GM12878 (cell line): ENCODE data around the gene DIPK1A. TPM values are rescaled to one million over a fixed set of nuclear protein-coding genes. Genes with fewer than 3 reads are reported as not detected.

Experiments
- ATAC-seq: fragments of 200-7000 bp; cut with Tn5 transposase; 3 replicates; pipeline ENCODE4 v1.9.1; 2020; ENCODE audit warnings: mild to moderate bottlenecking, moderate library complexity
- BruUV-seq: library from RNA; stranded (reverse); fragments of 400-500 nt; replicated peaks from 2 replicates; lab custom pipeline; 2021; lab: Mats Ljungman, UMichigan
- CTCF ChIA-PET: fragments of 300-600 bp; sonication (Branson Sonifier 250); formaldehyde crosslinking; extraction: SDS; loops from one replicate; lab custom pipeline; 2021; ENCODE audit warnings: inconsistent platforms; lab: Yijun Ruan, JAX
- POLR2A ChIA-PET: fragments of 350-600 bp; formaldehyde crosslinking; extraction: SDS; loops from one replicate; lab custom pipeline; 2021; ENCODE audit warnings: inconsistent platforms; lab: Charles Lee
- RAD21 ChIA-PET: fragments of 300-600 bp; sonication (Branson Sonifier 250); formaldehyde crosslinking; loops from one replicate; lab custom pipeline; 2023; ENCODE audit warnings: antibody characterized with exemption; ENCODE audit not compliant: unreplicated experiment; lab: Charles Lee
- SMC1A ChIA-PET: fragments of 300-600 bp; sonication (Branson Sonifier 250); formaldehyde crosslinking; loops from one replicate; lab custom pipeline; 2023; ENCODE audit not compliant: unreplicated experiment, uncharacterized antibody; lab: Charles Lee
- DNase-seq: peaks from one replicate; pipeline ENCODE4 v3.0.0-alpha.2; 2011; ENCODE audit warnings: low read depth, low spot score
- FAIRE-seq: peaks from 3 replicates; lab custom pipeline; 2011; peaks lifted over from hg19 to GRCh38; lab: Jason Lieb, UNC
- H2AFZ ChIP-seq: 2 replicates; pipeline ENCODE4 v1.6.0; 2011; ENCODE audit warnings: low read depth, low read length, control low read depth; ENCODE audit not compliant: control insufficient read depth
- H3K27ac ChIP-seq: 2 replicates; pipeline ENCODE4 v1.5.1; 2011; ENCODE audit warnings: control low read depth; ENCODE audit not compliant: control insufficient read depth, insufficient read depth
- H3K27me3 ChIP-seq, 2 experiments: replicated peaks in 1 of 2; 2 replicates each; pipeline versions ENCODE4 v1.6.0 to v1.6.1; 2011; ENCODE audit warnings: low read length in 1 of 2; ENCODE audit not compliant: control insufficient read depth in 2 of 2, insufficient read depth in 2 of 2
- H3K36me3 ChIP-seq, 2 experiments: 2 replicates each; pipeline ENCODE4 v1.5.1; 2011; ENCODE audit warnings: low read length in 1 of 2; ENCODE audit not compliant: control insufficient read depth in 2 of 2, insufficient read depth in 2 of 2
- H3K4me1 ChIP-seq: 2 replicates; pipeline ENCODE4 v1.6.1; 2011; ENCODE audit warnings: mild to moderate bottlenecking, low read length, moderate library complexity, mixed read lengths; ENCODE audit not compliant: control insufficient read depth, insufficient read depth
- H3K4me2 ChIP-seq: 2 replicates; pipeline ENCODE4 v1.6.0; 2011; ENCODE audit warnings: control low read depth; ENCODE audit not compliant: control insufficient read depth, insufficient read depth
- H3K4me3 ChIP-seq: fragments of 200-600 bp; sonication (generic); 2 replicates; pipeline ENCODE4 v1.5.1; 2016
- H3K79me2 ChIP-seq: 2 replicates; pipeline ENCODE4 v1.6.0; 2011; ENCODE audit warnings: low read length; ENCODE audit not compliant: control insufficient read depth, insufficient read depth
- H3K9ac ChIP-seq: 2 replicates; pipeline ENCODE4 v1.8.0; 2011; ENCODE audit warnings: low read length, control low read depth, mixed read lengths; ENCODE audit not compliant: control insufficient read depth, insufficient read depth
- H3K9me3 ChIP-seq: replicated peaks from 3 replicates; pipeline ENCODE4 v1.5.1; 2011; ENCODE audit warnings: mild to moderate bottlenecking, low read length; ENCODE audit not compliant: control insufficient read depth, insufficient read depth
- H4K20me1 ChIP-seq: 2 replicates; pipeline ENCODE4 v1.6.0; 2011; ENCODE audit not compliant: control insufficient read depth, insufficient read depth
- CBX5 ChIP-seq: sonication (generic); IDR thresholded peaks from 2 replicates; pipeline ENCODE4 v1.6.1; 2016; ENCODE audit warnings: low read depth, moderate library complexity, mild to moderate bottlenecking, inconsistent platforms
- IKZF2 ChIP-seq, 2 experiments: fragments of 450-650 bp; IDR thresholded peaks; 2 replicates each; pipeline ENCODE4 v1.6.1; 2017; ENCODE audit warnings: mild to moderate bottlenecking in 2 of 2, moderate library complexity in 2 of 2
- RFX5 ChIP-seq: IDR thresholded peaks from 2 replicates; pipeline ENCODE4 v1.6.1; 2011; ENCODE audit warnings: low read depth, low read length, improper control_type of control experiment
- WGBS: methylation state at CpG from one replicate; pipeline ENCODE4 v1.1.6; 2016; ENCODE audit warnings: low lambda C conversion rate; ENCODE audit not compliant: insufficient replicate concordance, insufficient coverage; ENCODE audit errors: missing lambda C conversion rate; 5-methylcytosine and 5-hydroxymethylcytosine counted together
- in situ Hi-C: fragments of 300-500 bp; cut with MboI; formaldehyde crosslinking; loops from 9 replicates; pipeline ENCODE4 v1.14.3; 2018; ENCODE audit warnings: mixed read lengths
- intact Hi-C: fragments of 100-400 bp; cut with micrococcal nuclease; formaldehyde crosslinking; loops from one replicate; pipeline ENCODE4 v1.14.2; 2022; ENCODE audit not compliant: unreplicated experiment
- polyA plus RNA-seq, 11 experiments: library from polyadenylated mRNA; depleted of rRNA in 4 of 11; unstranded in 6 of 11; stranded (reverse) in 5 of 11; fragments of >200 nt; fragmentation: Nextera tagmentation in 4 of 11; fragmentation: Illumina TruSeq in 1 of 11; extraction: Ambion mirVana in 4 of 11; extraction: Trizol in 1 of 11; gene quantifications; 1 replicate in 1 of 11; 2 replicates in 10 of 11; pipeline versions ENCODE4 v1.2.1 to v1.2.3, GENCODE V29; 2011 to 2016; ENCODE audit warnings: inconsistent platforms in 2 of 11, missing spikeins in 2 of 11, low read depth in 1 of 11
- total RNA-seq, 4 experiments: library from RNA; depleted of rRNA in 3 of 4; stranded (reverse); fragments of >200 nt in 3 of 4; fragmentation: Illumina TruSeq in 1 of 4; extraction: Trizol in 1 of 4; gene quantifications; 2 replicates each; pipeline versions ENCODE4 v1.2.1 to v1.2.3, GENCODE V29; 2013 to 2021
- TF ChIP-seq, protein P1 (sequence below): fragments of 150-350 bp; IDR thresholded peaks from 2 replicates; pipeline ENCODE4 v1.6.1; 2016; ENCODE audit warnings: low read depth, low read length
- TF ChIP-seq, protein P2 (sequence below): fragments of 450-650 bp; IDR thresholded peaks from 2 replicates; pipeline ENCODE4 v1.6.1; 2016; ENCODE audit warnings: mild to moderate bottlenecking
- TF ChIP-seq, protein P3 (sequence below): IDR thresholded peaks from 2 replicates; pipeline ENCODE4 v1.6.1; 2012; ENCODE audit warnings: low read depth, low read length, improper control_type of control experiment

Gene DIPK1A
- total and polyA plus RNA-seq, 10 of the 15 experiments (the other 5 are each of a cell fraction or from before 2014, with no cell fraction given), result 4.9 to 15.0 (median 9.7) TPM

GRCh38 chr1:92901126-92901525, 60.1 kb downstream of the DIPK1A start:
- no peak overlapping the region for H2AFZ ChIP-seq
- peaks cover 6% of the 10 kb centered on the region; the same call in 2 of the 3 replicates for H3K9me3 ChIP-seq
- intact Hi-C loops (no loop called here), in situ Hi-C loops (no loop called here)
- POLR2A ChIA-PET, result no interaction called here
- H3K27ac ChIP-seq, result no peak overlapping the region
- H3K36me3 ChIP-seq, result peaks cover 4 to 5% of the 10 kb centered on the region in 2 experiments; a peak in 2 of 4 replicates
- H3K27me3 ChIP-seq, result no peaks in the 10 kb centered on the region
- 91% methylated on average over 1 of the region's 1 CpG for WGBS
- no TSS peak for BruUV-seq
- no peak overlapping the region for H3K4me2 ChIP-seq
- peaks cover 3% of the 10 kb centered on the region for H3K79me2 ChIP-seq
- RAD21 ChIA-PET, result interaction anchor here (1.1 kb wide), 1 partner anchor 93 kb away, joined by 5 read pairs; no protein-coding TSS in a partner anchor
- no peak for TF ChIP-seq IKZF2 (IDR thresholded peaks at IDR 0.05)
- TF ChIP-seq CBX5, result no peak
- TF ChIP-seq, protein P1, sequence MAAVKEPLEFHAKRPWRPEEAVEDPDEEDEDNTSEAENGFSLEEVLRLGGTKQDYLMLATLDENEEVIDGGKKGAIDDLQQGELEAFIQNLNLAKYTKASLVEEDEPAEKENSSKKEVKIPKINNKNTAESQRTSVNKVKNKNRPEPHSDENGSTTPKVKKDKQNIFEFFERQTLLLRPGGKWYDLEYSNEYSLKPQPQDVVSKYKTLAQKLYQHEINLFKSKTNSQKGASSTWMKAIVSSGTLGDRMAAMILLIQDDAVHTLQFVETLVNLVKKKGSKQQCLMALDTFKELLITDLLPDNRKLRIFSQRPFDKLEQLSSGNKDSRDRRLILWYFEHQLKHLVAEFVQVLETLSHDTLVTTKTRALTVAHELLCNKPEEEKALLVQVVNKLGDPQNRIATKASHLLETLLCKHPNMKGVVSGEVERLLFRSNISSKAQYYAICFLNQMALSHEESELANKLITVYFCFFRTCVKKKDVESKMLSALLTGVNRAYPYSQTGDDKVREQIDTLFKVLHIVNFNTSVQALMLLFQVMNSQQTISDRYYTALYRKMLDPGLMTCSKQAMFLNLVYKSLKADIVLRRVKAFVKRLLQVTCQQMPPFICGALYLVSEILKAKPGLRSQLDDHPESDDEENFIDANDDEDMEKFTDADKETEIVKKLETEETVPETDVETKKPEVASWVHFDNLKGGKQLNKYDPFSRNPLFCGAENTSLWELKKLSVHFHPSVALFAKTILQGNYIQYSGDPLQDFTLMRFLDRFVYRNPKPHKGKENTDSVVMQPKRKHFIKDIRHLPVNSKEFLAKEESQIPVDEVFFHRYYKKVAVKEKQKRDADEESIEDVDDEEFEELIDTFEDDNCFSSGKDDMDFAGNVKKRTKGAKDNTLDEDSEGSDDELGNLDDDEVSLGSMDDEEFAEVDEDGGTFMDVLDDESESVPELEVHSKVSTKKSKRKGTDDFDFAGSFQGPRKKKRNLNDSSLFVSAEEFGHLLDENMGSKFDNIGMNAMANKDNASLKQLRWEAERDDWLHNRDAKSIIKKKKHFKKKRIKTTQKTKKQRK, result no peak
- TF ChIP-seq, protein P2, sequence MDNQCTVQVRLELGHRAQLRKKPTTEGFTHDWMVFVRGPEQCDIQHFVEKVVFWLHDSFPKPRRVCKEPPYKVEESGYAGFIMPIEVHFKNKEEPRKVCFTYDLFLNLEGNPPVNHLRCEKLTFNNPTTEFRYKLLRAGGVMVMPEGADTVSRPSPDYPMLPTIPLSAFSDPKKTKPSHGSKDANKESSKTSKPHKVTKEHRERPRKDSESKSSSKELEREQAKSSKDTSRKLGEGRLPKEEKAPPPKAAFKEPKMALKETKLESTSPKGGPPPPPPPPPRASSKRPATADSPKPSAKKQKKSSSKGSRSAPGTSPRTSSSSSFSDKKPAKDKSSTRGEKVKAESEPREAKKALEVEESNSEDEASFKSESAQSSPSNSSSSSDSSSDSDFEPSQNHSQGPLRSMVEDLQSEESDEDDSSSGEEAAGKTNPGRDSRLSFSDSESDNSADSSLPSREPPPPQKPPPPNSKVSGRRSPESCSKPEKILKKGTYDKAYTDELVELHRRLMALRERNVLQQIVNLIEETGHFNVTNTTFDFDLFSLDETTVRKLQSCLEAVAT, result no peak
- no peak for TF ChIP-seq RFX5
- TF ChIP-seq, protein P3, sequence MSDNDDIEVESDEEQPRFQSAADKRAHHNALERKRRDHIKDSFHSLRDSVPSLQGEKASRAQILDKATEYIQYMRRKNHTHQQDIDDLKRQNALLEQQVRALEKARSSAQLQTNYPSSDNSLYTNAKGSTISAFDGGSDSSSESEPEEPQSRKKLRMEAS, result no peak
- H3K9ac ChIP-seq, result no peak overlapping the region
- DNase-seq, result no peak
- no peaks in the 10 kb centered on the region for H4K20me1 ChIP-seq
- CTCF ChIA-PET, result interaction anchor here (1.2 to 1.7 kb wide), 5 partner anchors 15 to 93 kb away, joined by 3 to 9 read pairs (median 4); no protein-coding TSS in a partner anchor
- H3K4me1 ChIP-seq, result peaks cover 7% of the 10 kb centered on the region
- no peak overlapping the region for H3K4me3 ChIP-seq
- SMC1A ChIA-PET, result interaction anchor here (1.0 to 3.1 kb wide), 5 partner anchors 12 to 55 kb away, joined by 3 to 9 read pairs (median 4); no protein-coding TSS in a partner anchor
- no peak for FAIRE-seq
- no peak for ATAC-seq
